GM10248 (cell line): ENCODE measurements around the gene SELENOV.

ENCODE experiments used
- CTCF ChIA-PET: fragments of 300-600 bp; sonication (Branson Sonifier 250); formaldehyde crosslinking; extraction: SDS; loops from one replicate; lab custom pipeline; 2021; ENCODE audit warnings: antibody characterized with exemption; lab: Yijun Ruan, JAX
- POLR2A ChIA-PET: fragments of 350-650 bp; sonication (Branson Sonifier 250); formaldehyde crosslinking; extraction: SDS; loops from one replicate; lab custom pipeline; 2020; ENCODE audit warnings: antibody characterized with exemption; lab: Yijun Ruan, JAX
- DNase-seq: peaks from one replicate; pipeline ENCODE4 v3.0.0; 2012; ENCODE audit errors: extremely low spot score
- TF ChIP-seq, protein P1 (sequence below): IDR thresholded peaks from 2 replicates; pipeline ENCODE4 v1.5.1; 2012; ENCODE audit warnings: mild to moderate bottlenecking, low read depth; ENCODE audit errors: extremely low read depth, missing control alignments, control extremely low read depth

The SELENOV gene

DNA sequence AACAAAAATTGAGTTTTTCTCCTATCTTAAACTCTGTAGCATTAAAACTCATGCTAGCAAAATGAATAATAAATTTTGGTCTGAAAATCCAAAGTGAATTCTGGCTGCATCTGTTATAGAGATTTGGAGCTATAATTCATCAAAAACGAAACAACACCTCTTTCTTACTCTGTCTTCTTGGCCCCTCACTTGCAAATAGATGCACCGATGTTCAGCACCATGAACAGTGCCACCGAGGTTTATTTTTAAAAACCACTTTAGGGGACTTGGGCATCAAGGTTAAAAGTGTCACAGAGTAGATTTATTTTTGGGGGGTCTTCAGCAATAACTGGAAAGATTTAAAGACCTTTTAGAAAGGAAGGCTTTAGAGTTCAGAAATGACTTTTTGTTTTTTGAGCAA, 51.1 kb downstream of the SELENOV start:
- POLR2A ChIA-PET = no interaction called here
- no peak for DNase-seq
- TF ChIP-seq, protein P1, sequence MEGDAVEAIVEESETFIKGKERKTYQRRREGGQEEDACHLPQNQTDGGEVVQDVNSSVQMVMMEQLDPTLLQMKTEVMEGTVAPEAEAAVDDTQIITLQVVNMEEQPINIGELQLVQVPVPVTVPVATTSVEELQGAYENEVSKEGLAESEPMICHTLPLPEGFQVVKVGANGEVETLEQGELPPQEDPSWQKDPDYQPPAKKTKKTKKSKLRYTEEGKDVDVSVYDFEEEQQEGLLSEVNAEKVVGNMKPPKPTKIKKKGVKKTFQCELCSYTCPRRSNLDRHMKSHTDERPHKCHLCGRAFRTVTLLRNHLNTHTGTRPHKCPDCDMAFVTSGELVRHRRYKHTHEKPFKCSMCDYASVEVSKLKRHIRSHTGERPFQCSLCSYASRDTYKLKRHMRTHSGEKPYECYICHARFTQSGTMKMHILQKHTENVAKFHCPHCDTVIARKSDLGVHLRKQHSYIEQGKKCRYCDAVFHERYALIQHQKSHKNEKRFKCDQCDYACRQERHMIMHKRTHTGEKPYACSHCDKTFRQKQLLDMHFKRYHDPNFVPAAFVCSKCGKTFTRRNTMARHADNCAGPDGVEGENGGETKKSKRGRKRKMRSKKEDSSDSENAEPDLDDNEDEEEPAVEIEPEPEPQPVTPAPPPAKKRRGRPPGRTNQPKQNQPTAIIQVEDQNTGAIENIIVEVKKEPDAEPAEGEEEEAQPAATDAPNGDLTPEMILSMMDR = no peak
- CTCF ChIA-PET = interaction anchor here (1.8 kb wide), 1 partner anchor 15 kb away, joined by 5 read pairs; no protein-coding TSS in a partner anchor

DNA sequence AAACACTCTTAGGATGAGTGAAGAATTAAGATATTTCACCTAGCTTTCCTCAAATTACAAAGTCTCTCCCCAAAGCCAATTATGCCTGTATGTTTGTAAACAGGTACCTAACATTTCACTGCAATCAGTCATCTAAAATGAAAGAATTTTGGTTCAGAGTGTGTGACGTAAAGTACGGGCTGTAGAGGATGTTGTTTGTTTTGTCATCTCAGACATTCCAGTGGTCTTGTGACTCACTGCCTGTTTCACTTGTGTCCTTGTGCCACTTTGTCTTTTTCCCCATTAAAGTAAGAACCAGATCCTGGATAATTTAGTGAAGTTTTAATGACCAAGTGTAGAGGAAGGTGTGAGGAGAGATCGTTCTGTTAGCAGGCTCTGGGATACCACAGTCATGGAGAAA, 53.7 kb downstream of the SELENOV start:
- POLR2A ChIA-PET = no interaction called here
- DNase-seq = no peak
- CTCF ChIA-PET = no interaction called here
- TF ChIP-seq, protein P1 = no peak
